ENCODE data around the gene RNASE7. TPM values are rescaled to one million over a fixed set of nuclear protein-coding genes. Genes with fewer than 3 reads are reported as not detected.
A peak's percentile ranks its signal among the peaks of the same experiment; 100 is the strongest.

Gene RNASE7
- total RNA-seq, 2 experiments from 2014 or later, result not detected

DNA sequence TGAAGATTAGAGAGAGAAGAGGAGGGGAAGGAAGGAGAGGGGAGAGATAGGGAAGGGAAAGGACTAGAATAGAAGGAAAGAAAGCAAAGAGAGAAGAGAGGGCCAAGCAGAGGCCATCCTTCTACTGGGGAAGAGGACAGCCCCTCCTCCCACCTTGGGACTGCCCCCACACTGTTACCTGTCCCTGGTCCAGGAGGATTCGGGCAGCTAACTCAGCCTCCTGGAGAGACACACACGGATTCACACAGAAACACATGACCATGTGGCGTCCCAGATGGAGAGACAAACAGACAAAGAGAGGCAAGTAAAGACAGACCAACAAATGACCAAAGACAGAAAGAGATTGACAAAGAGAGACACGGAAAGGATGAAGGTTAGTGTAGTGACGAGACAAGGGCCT is 19.5 kb upstream of the RNASE7 start:
- H3K36me3 Mint-ChIP-seq (ENCODE audit: low read depth), result peaks cover 39% of the 10 kb centered on the region
- no peak overlapping the region for H3K27ac ChIP-seq (ENCODE audit: low read depth in 1 of 2, low read length in 2 of 2)
- no peaks in the 10 kb centered on the region for H3K9me3 ChIP-seq (ENCODE audit: control insufficient read depth in 1 of 2, insufficient read depth in 1 of 2, low read length in 2 of 2)
- TF ChIP-seq, protein P1, sequence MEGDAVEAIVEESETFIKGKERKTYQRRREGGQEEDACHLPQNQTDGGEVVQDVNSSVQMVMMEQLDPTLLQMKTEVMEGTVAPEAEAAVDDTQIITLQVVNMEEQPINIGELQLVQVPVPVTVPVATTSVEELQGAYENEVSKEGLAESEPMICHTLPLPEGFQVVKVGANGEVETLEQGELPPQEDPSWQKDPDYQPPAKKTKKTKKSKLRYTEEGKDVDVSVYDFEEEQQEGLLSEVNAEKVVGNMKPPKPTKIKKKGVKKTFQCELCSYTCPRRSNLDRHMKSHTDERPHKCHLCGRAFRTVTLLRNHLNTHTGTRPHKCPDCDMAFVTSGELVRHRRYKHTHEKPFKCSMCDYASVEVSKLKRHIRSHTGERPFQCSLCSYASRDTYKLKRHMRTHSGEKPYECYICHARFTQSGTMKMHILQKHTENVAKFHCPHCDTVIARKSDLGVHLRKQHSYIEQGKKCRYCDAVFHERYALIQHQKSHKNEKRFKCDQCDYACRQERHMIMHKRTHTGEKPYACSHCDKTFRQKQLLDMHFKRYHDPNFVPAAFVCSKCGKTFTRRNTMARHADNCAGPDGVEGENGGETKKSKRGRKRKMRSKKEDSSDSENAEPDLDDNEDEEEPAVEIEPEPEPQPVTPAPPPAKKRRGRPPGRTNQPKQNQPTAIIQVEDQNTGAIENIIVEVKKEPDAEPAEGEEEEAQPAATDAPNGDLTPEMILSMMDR (IDR thresholded peaks at IDR 0.05), result no peak
- H3K27ac Mint-ChIP-seq, result no peak overlapping the region
- ATAC-seq (ENCODE audit: poor library complexity) (no peak), DNase-seq (no peak)
- no peaks in the 10 kb centered on the region for H3K27me3 ChIP-seq (ENCODE audit: control insufficient read depth in 1 of 2, insufficient read depth in 2 of 2, low read length in 2 of 2)
- intact Hi-C loops (cut with DNase I, micrococcal nuclease), result no loop called here
- H3K4me1 Mint-ChIP-seq (ENCODE audit: low read depth), result peaks cover 21% of the 10 kb centered on the region
- H3K9me3 Mint-ChIP-seq, result no peaks in the 10 kb centered on the region
- peaks cover 19% of the 10 kb centered on the region for H3K36me3 ChIP-seq (ENCODE audit: insufficient read depth, low read length)
- peak overlapping the region; percentile 93 for H3K4me3 Mint-ChIP-seq
- peaks cover 28% of the 10 kb centered on the region for H3K4me1 ChIP-seq (ENCODE audit: insufficient read depth, low read length)
- H3K4me3 ChIP-seq (ENCODE audit: low read length), result no peak overlapping the region
- H3K27me3 Mint-ChIP-seq, result no peaks in the 10 kb centered on the region
- CTCF ChIA-PET, result interaction anchor here (1.4 to 2.5 kb wide), 2 partner anchors 8 to 70 kb away, joined by 3 to 14 read pairs; no protein-coding TSS in a partner anchor
- POLR2A ChIA-PET, result interaction anchor here (2.4 kb wide), 1 partner anchor 7 kb away, joined by 19 read pairs; no protein-coding TSS in a partner anchor

DNA sequence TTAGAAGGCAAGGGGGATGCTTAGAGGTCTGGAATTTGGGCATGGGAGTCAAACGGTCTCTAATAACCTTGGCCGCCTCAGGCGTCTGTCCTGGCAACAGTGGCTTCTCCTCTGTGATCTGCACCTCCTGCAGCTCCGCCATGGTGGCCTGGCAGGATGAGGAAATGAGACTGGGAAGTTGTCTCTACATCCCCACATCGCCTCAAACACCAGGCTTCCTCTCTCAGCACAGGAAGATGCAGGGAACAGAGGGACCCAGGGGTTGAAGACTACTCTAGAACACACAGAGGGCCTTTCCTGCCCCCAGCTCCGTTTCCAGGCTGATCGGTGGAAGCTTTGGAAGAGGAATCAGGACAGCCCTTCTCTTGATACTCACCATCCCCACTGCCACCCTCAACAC is 19.0 kb upstream of the RNASE7 start:
- ChIA-PET CTCF (interaction anchor here (1.4 to 2.5 kb wide), 3 partner anchors 8 to 81 kb away, joined by 3 to 14 read pairs (median 8); no protein-coding TSS in a partner anchor), POLR2A (interaction anchor here (2.4 kb wide), 1 partner anchor 8 kb away, joined by 19 read pairs; no protein-coding TSS in a partner anchor)
- no peak for DNase-seq
- no peaks in the 10 kb centered on the region for H3K27me3 Mint-ChIP-seq
- H3K27me3 ChIP-seq (ENCODE audit: control insufficient read depth in 1 of 2, insufficient read depth in 2 of 2, low read length in 2 of 2), result no peaks in the 10 kb centered on the region
- no peaks in the 10 kb centered on the region for H3K9me3 Mint-ChIP-seq
- intact Hi-C loops (cut with DNase I, micrococcal nuclease), result no loop called here
- H3K36me3 ChIP-seq (ENCODE audit: insufficient read depth, low read length), result peaks cover 19% of the 10 kb centered on the region
- H3K9me3 ChIP-seq (ENCODE audit: control insufficient read depth in 1 of 2, insufficient read depth in 1 of 2, low read length in 2 of 2), result no peaks in the 10 kb centered on the region
- no peak overlapping the region for H3K27ac Mint-ChIP-seq
- ATAC-seq (ENCODE audit: poor library complexity), result no peak
- H3K4me3 Mint-ChIP-seq, result peak overlapping the region; percentile 93
- no peak overlapping the region for H3K27ac ChIP-seq (ENCODE audit: low read depth in 1 of 2, low read length in 2 of 2)
- H3K4me1 ChIP-seq (ENCODE audit: insufficient read depth, low read length), result peaks cover 28% of the 10 kb centered on the region
- TF ChIP-seq, protein P1 (IDR thresholded peaks at IDR 0.05), result no peak
- peaks cover 34% of the 10 kb centered on the region for H3K36me3 Mint-ChIP-seq (ENCODE audit: low read depth)
- peaks cover 21% of the 10 kb centered on the region for H3K4me1 Mint-ChIP-seq (ENCODE audit: low read depth)
- H3K4me3 ChIP-seq (ENCODE audit: low read length), result no peak overlapping the region

DNA sequence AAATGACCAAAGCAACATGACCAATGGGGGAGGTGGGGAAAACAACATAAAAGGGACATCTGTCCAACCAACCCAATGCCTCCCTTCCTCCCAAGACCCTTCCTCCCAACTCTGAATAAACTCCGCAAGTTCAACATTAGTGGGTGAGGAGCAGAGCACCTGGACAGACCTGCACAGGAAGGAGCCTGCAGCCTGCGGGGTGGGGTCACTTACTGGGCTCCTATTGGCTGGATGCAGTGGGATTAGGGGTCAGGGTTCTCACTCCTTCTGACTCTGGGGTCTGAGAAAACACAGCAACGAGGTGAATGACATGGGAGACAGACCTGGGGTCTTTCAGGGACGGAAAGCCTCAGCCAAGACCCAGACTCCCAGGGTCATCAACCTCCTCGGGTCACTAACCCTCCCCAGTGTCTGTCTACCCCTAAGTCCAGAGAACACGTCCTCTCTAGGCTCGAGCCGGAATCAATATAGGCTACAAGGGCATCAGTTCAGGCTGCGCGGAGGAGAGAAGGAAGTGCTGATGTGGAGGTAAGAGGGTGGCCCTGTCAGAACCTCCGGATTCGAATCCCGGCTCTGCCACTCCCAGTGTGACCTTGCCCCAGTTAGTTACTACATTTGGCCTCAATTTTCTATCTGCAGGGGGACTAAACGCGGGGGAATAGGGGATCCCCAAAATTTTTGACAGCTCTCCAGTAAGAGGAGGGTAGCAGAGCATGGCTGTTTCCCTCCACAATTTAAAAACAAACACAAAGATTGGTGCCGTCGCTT is 18.2 kb upstream of the RNASE7 start:
- DNase-seq, result peak in 7 of 14 experiments; percentile 13 to 45 (median 40)
- peak overlapping the region; percentile 93 for H3K4me3 Mint-ChIP-seq
- Histone ChIP-seq H3K36me3 (ENCODE audit: insufficient read depth, low read length) (peaks cover 15% of the 10 kb centered on the region), H3K27me3 (ENCODE audit: control insufficient read depth in 1 of 2, insufficient read depth in 2 of 2, low read length in 2 of 2) (no peaks in the 10 kb centered on the region), H3K4me1 (ENCODE audit: insufficient read depth, low read length) (peaks cover 28% of the 10 kb centered on the region), H3K9me3 (ENCODE audit: control insufficient read depth in 1 of 2, insufficient read depth in 1 of 2, low read length in 2 of 2) (no peaks in the 10 kb centered on the region), H3K4me3 (ENCODE audit: low read length) (peak overlapping the region; percentile 94), H3K27ac (ENCODE audit: low read depth in 1 of 2, low read length in 2 of 2) (no peak overlapping the region)
- peaks cover 26% of the 10 kb centered on the region for H3K36me3 Mint-ChIP-seq (ENCODE audit: low read depth)
- ATAC-seq (ENCODE audit: poor library complexity), result no peak
- peak overlapping the region; percentile 74 for H3K27ac Mint-ChIP-seq
- peaks cover 21% of the 10 kb centered on the region for H3K4me1 Mint-ChIP-seq (ENCODE audit: low read depth)
- ChIA-PET CTCF (interaction anchor here (1.1 to 2.5 kb wide), 4 partner anchors 9 to 80 kb away, joined by 3 to 14 read pairs (median 6); no protein-coding TSS in a partner anchor), POLR2A (interaction anchor here (1.1 to 2.4 kb wide), 2 partner anchors 9 to 340 kb away, joined by 3 to 19 read pairs; partner anchors contain the start of gene RNASE4)
- H3K27me3 Mint-ChIP-seq, result no peaks in the 10 kb centered on the region
- no peaks in the 10 kb centered on the region for H3K9me3 Mint-ChIP-seq
- TF ChIP-seq, protein P1 (IDR thresholded peaks at IDR 0.05), result no peak
- intact Hi-C loops (cut with DNase I, micrococcal nuclease), result no loop called here
